ENCODE data around the gene CRTAC1.

Gene CRTAC1

DNA sequence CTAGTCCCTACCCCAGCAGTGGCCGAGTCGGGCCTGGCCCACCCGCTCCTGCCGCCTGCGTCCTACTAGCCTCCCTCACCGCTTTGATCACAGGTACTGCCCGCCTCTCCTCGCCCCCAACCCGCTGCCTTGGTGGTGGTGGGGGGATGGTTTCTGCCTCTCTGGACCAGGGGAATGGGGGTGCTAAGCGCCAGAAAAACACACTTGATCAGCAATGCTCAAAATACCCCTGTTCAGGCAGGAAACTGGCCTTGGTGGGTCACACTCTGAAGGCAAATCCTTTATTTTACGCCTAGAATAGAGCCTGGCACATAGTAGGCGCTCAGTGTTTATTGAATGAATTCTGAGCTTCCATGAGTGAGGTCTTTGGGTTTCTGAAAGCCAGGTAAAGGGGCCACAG is 1.0 kb upstream of the CRTAC1 start:
- TF ChIP-seq, protein P1, sequence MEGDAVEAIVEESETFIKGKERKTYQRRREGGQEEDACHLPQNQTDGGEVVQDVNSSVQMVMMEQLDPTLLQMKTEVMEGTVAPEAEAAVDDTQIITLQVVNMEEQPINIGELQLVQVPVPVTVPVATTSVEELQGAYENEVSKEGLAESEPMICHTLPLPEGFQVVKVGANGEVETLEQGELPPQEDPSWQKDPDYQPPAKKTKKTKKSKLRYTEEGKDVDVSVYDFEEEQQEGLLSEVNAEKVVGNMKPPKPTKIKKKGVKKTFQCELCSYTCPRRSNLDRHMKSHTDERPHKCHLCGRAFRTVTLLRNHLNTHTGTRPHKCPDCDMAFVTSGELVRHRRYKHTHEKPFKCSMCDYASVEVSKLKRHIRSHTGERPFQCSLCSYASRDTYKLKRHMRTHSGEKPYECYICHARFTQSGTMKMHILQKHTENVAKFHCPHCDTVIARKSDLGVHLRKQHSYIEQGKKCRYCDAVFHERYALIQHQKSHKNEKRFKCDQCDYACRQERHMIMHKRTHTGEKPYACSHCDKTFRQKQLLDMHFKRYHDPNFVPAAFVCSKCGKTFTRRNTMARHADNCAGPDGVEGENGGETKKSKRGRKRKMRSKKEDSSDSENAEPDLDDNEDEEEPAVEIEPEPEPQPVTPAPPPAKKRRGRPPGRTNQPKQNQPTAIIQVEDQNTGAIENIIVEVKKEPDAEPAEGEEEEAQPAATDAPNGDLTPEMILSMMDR (IDR thresholded peaks at IDR 0.05; ENCODE audit: low read depth, low read length, missing control alignments): no peak
- in situ Hi-C loops (cut with HindIII; ENCODE audit: low sequenced_read_pairs): no loop called here
- no peak for DNase-seq (ENCODE audit: low read depth)
- no peak overlapping the region for H3K4me3 ChIP-seq (ENCODE audit: low read depth, low read length)

DNA sequence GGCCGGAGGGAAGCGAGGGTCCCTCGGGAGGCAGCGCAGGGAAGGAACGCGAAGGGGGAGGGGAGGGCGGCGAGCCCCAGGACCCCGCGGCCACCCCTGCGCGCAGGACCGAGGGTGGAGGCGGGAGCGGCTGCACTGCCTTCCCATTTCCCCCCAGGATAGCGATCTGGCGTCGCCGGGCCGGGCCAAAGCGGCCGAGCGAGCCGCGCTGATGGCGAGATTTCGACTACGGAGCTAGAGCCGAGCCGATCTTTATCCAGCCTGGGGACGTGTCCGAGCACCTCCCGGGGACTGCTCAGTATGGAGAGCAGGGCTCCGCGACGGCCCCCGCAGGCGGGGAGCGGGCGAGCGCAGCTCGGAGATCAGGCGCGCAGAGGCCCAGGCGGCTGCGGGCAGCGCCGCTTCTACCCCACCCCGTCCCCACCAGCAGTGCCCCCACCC is 590 bp upstream of the CRTAC1 start:
- H3K4me3 ChIP-seq (ENCODE audit: low read depth, low read length): peak overlapping the region; percentile 9
- no peak for DNase-seq (ENCODE audit: low read depth)
- in situ Hi-C loops (cut with HindIII; ENCODE audit: low sequenced_read_pairs): no loop called here
- TF ChIP-seq, protein P1 (IDR thresholded peaks at IDR 0.05; ENCODE audit: low read depth, low read length, missing control alignments): no peak

DNA sequence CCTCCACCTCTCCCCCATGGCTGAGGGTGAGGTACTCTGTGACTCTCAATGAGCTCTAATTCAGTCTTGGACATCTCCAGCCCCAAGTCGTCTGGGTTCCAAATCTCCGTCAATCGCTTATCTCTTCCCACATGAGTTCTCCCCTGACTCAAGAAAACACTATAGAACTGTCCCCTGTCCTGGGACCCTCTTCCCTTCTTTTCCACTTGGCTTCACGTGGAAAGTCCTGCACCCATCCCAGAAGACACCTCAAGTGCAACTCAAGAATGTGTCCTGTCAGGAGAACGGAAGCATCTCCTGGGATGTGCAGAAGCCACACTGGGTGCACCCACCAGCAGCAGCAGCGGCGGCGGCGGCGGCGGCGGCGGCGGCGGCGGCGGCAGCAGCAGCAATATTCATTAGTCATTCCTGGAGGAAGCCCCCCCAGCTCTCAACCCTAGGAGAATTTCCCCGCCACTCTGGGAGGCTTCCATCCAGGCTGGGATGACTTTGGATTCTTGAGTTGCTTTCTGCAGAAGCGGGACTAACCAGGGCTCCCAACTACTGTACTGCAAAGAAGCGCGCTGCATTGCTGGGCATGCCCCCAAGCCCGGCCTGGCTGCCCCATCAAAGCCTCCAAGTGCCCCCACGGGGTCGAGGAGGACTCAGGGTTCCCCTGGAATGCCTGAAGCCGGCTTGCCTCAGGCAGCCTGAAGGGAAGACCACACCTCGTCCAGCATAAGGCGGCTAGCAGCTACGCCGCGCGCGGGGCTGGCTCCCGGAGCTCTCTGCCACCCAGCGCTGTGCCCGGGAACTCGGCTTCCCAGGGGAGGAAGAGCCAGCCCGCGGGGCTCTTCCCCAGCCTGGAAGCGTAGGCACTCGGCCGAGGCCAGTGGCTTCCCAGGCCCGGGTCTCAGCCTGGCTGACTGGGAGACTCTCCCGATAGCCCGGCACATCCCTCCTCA is 1.0 kb downstream of the CRTAC1 start:
- H3K4me3 ChIP-seq (ENCODE audit: low read depth, low read length): no peak overlapping the region
- DNase-seq (ENCODE audit: low read depth): no peak
- in situ Hi-C loops (cut with HindIII; ENCODE audit: low sequenced_read_pairs): no loop called here
- TF ChIP-seq, protein P1 (IDR thresholded peaks at IDR 0.05; ENCODE audit: low read depth, low read length, missing control alignments): no peak

- no peak overlapping the region for H3K4me3 ChIP-seq (ENCODE audit: low read depth, low read length)
- TF ChIP-seq, protein P1 (IDR thresholded peaks at IDR 0.05; ENCODE audit: low read depth, low read length, missing control alignments): peak; percentile 52
- in situ Hi-C loops (cut with HindIII; ENCODE audit: low sequenced_read_pairs): no loop called here
- no peak for DNase-seq (ENCODE audit: low read depth)
Observed at GRCh38 chr10:98028168-98028770, 2.2 kb downstream of the CRTAC1 start.

DNA sequence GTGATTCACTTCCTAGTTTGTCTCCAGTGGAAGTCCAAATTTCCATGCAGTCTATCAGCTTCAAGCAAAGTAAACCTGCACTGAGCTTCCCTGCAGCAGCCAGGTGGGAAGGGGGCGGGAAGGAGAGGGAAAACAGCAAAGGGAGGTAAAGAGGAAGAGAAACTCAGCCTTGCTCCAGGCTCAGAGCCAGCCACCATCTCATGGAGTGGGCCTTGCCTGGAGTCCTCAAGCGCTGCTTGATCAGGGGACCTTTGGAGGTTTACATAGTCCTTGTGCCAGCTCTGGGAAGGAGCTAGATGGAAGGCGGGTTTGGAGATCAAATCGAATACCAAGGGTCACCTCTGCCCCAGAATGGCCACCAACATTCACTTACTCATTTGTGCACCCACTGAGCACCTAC is 7.4 kb downstream of the CRTAC1 start:
- in situ Hi-C loops (cut with HindIII; ENCODE audit: low sequenced_read_pairs): no loop called here

DNA sequence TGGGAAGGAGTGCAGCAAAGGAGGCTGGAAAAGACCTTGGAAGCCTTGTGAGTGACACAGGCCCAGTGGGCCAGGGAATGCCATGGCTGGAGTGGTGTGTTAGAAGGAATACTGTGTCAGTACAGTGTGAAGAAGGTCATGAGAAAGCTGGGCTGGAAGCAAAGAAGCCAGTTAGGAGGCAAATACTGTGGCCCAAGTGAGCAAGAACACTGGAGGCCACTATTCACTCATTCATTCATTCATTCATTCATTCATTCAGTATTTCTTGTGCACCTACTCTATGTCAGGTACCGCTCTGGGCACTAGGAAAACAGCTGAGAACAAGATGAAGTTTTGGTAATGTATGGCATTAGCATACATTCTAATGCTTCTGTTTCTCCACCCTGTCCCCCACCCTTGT is 9.6 kb downstream of the CRTAC1 start:
- in situ Hi-C loops (cut with HindIII; ENCODE audit: low sequenced_read_pairs): no loop called here
- H3K4me3 ChIP-seq (ENCODE audit: low read depth, low read length): no peak overlapping the region
- no peak for DNase-seq (ENCODE audit: low read depth)
- TF ChIP-seq, protein P1 (IDR thresholded peaks at IDR 0.05; ENCODE audit: low read depth, low read length, missing control alignments): no peak

More for the DNA sequence above, 7.4 kb downstream of the CRTAC1 start:
- TF ChIP-seq, protein P1 (IDR thresholded peaks at IDR 0.05; ENCODE audit: low read depth, low read length, missing control alignments): no peak
- H3K4me3 ChIP-seq (ENCODE audit: low read depth, low read length): no peak overlapping the region
- DNase-seq (ENCODE audit: low read depth): no peak
